Activated CD4-positive, alpha-beta T cell treated with anti-CD3 and anti-CD28 coated beads for 24 hours (primary cell): ENCODE data around the gene DPF3.

Experiments
- DNase-seq, 2 donors: peaks; one replicate each; pipeline ENCODE4 v3.0.0-alpha.2; 2020; ENCODE audit warnings: low read depth in 2 of 2

DPF3 gene

DNA sequence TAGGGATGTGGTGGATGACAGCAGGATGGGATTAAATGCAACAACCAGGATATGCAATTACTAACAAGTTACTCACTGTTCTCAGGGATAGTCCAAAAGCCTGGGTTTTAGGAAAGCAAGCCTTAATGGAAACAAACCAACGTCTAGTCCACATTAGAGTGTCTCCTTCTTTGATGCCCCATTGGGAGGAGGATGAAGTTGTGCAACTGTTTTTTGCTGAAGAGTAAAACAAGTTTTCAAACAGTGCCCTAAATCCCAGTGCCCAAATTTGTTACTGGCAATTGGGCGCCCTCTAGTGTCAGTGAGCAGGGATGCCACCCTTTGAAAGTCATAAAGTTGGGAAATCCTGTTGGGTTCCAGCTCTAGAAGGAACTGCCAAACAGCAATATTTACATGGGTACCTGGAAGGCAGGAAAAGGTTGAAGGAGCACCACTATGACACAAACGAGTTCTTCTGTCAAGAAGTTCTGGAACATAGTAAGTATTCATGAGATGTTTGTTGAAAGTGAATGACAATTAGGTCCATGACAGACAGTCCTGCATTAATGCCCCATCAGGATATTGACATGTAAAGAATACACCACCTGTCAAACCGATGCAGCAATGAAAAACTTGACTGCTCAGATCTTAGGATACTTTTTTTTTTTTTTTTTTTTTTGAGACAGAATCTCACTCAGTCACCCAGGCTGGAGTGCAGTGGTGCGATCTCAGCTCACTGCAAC lies 11.1 kb upstream of the DPF3 start:
- DNase-seq = peak; percentile 26 to 48

DNA sequence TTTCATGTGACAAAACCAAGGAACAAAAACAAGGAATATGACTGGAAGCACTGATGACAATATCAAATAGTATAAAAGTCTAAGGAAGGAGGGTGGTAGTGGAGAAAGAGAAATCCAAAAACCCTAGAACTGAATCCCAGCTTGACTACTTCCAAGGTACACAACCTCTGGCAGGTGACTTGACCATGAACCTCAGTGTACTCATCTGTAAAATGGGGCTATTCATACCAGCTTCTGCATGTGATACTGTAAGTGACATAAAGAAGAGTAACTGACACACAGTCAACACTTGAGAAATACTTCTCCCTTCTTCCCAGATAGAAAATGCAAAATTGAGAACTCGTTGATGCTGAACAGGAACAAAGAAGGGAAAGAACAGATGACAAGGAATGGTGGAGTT lies 10.3 kb upstream of the DPF3 start:
- no peak for DNase-seq

DNA sequence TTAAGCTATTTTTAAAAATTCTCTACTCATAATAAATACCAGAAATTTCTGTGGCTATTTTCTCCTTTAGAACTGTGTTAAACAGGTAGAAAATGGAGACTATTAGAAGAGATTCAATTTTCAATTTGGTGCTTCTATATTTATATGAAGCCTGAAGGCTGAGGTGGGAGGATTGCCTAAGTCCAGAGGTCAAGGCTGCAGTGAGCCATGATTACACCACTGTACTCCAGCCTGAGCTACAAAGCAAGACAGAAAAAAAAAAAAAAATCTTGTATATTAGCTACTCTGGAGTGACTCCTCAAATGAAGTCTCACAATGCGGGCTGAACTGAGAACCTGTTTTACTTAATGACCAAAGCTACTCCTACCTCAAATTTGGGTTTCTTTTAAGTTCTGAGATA lies 9.8 kb upstream of the DPF3 start:
- DNase-seq = no peak

DNA sequence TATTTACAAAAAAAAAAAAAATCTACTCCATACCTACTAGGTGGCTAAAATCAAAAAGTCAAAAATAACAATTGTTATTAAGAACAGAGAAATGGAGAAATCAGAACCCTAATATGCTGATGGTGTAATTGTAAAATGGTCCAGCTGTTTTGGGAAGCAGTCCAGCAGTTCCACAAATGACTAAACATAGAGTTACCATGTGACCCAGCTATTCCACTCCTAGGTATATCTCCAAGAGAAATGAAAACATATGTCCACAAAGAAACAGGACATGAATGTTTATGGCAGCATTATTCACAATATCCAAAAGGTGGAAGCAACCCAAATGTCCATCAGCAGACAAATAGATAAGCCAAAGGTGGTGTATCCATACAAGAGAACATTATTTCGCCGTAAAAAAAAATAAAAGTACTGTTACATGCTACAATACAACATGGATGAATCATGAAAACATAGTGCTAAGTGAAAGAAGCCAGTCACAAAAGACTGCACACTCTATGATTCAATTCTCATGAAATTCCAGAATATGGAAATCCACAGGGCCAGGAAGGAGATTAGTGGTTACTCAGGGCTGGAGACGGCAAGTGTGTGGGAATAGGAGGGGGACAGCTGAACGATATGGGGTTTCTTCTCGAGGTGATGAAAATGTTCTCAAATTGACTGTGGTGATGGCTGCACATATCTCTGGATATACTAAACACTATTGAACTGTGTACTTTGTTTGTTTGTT lies 9.1 kb upstream of the DPF3 start:
- no peak for DNase-seq

DNA sequence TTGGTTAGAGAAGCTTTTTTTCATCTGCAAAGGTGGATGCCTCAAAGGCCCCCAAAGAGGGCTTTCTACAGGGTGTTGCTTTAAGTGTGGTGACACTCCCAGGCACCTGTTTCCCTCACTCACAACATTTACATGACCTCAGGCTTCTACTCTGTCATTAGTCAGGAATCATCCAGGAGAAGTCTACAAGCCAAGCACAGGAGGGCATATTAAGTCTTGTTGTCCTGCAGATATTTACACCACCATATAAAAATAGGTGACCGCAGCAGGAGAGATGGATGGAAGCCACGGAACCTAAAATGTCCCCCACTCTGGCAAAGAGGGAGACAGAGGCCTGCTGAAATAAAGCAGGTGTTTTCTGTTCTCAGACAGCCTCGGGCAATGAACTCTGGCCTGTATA lies 7.5 kb upstream of the DPF3 start:
- no peak for DNase-seq

DNA sequence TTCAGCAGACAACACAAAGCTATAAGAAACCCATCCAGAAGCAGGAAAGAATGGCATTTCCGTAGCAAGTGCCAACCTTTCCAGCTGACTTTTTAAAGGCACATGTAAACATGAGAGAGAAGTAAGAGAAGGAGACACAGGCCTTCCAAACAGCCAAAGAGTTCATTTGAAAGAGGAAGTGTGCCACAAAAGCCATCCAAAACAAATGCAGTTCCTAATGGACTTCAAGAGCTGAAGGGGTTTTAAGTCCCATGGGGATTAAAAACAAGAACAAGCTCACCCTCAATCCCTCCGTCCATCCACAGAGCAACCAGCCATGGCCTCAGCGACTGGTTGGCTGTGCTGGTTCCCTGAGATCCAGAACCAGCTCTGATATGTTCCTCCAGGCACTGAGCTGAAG lies 4.5 kb upstream of the DPF3 start:
- DNase-seq = no peak

DNA sequence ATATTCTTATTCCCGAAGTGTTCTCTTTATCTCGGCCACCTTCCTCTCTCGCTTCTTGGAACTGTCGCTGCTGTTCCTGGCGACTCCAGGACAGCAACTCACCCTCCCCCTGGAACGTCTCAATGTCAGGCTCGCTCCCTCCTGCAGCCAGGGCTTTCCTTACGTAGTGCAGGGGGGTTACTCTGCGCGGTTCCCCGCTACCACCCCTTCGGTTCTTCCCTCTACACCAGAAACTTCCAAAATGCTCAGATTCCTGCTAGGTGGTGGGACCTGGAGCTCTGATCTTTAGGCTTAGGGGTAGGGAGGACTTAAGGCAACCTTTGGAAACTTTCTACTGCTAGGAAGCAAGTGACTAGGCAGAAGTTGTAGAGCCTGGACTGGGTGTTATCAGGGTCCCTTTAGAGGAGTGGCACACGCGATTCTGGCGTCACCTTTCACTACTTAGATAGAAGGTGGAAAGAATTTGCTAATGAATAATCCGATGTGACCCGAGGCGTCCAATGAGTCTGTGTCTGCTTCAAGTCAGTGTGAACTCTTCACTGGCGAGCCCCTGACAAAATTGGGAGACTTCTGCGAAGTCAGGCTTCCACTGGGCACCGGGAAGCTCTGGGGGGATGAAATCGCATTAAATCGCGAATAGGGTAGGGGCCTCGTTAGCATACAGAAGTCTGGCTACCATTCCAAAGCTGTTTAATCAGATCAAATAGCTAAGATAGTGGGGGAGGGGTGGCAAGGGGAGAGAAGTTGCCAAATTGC lies 900 bp upstream of the DPF3 start:
- no peak for DNase-seq

DNA sequence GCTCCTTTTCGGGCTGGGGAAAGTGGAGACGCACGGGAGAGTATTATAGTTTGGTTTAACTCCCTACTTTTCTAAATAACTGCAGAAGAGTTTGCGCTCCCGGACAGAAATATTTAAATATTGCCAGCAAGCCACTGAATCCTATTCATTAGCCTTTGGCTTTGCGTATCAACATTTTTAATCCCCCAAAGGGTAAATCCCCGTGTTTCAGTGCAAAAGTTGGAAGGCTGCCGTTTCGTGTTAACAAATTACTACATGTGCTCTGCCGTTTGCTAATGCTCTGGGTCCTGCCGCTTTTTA lies 372 bp upstream of the DPF3 start:
- no peak for DNase-seq

DNA sequence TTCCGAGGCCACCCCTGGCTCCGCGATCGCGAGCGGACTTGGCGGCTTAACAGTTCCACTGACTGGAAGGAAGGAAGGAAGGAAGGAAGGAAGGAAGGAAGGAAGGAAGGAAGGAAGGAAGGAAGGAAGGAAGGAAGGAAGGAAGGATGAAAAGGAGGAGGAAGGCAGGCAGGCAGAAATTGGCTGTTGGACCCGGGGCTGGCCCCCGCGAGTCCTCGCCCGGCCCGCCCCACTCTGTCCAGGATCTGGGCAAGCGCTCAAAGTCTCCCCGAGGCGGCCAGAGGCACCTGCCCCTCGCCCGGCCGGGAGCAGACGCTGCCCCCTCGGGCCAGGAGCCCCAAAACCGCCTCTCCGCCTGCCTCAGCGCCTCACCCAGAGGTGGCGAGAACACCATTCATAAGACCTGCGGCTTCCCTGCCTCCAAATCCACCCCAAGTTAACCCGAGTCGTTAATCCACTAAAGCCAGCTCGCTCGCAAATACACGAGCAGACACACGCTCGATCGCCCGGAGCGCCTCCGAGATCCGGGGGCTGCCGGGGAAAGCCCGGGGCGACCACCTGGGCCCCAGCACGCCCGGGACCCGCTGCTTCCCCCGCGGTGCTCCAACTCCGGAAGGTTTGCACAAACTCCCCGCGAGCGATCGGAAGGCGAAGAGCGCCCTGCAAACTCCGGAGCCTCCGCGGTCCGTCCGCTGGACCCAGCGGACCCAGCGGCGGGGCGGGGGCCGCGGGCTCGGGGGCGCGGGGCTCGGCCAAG lies 844 bp downstream of the DPF3 start:
- no peak for DNase-seq

DNA sequence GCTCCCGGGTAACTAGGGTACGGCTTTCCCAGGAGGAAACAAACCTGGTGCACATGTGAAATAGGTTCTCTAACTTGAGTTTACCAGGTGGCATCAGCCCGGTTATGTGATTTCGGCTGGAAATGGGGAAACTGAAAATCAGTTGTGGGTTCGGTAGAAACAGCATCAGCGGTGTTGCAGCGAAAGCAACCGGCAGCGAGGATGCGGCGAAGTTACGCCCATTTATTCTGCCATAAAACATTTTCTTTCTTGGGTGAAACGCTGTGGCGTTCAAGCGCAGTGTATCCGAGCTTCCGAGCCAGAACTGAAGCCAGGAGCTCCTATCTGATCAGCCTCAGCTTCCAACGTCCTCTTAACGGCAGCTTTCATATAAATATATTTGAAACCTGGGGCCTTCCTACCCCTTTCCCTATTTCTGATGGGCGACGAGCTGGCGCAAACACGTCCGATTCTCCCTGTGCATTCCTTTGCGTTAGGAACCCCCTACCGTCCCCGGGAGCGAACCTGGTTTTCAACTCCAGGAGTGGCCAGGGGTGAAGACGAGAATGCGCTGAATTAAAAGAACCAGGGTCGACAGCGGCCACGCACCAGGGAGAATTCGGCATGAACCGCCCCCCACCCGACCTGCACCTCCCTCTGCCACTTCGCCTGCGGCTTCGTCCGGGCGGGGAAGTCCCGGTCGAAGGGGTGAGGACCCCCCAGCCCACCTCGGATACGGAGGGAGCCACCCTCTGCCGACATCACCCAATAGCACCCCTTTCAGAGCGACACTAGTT lies 1.6 kb downstream of the DPF3 start:
- DNase-seq = no peak

DNA sequence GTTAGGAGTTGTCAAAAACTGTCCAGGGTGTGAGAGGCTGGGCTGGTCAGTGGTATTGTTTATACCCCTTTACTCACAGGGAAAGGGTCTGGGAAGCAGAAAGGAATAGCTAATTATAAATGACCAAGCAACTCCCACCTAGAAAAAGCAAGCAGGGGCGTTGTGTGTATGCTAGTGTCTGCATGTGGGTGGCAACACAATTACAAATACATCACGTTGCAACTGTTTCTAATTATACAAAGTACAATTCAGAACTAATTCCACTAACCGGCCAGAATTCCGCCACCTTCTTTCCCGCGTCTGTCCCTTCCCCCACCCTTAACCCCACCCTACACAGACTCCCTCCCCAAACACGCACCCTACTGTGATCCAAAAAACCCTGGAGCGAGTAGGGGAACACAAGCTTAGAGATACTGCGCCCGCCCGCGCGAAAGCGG lies 2.2 kb downstream of the DPF3 start:
- DNase-seq = no peak

DNA sequence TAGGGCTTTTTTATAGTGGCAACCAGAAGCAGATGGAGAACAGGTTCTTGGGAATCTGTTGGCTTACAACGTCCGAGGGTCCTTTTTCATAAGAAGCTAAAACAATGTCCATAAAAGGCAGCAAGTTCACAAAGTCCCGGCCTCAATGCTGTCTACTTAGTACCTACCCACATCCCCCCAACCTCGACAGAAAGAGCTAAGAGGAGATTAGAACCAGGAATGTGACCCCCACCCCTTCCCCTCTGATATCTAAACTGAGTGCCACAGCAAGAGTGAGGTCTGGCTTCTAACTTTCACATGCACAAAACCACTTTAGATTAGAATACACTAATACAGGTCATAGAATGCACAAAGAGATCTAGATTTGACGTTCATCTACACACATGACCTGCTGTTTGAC lies 4.5 kb downstream of the DPF3 start:
- DNase-seq = no peak

DNA sequence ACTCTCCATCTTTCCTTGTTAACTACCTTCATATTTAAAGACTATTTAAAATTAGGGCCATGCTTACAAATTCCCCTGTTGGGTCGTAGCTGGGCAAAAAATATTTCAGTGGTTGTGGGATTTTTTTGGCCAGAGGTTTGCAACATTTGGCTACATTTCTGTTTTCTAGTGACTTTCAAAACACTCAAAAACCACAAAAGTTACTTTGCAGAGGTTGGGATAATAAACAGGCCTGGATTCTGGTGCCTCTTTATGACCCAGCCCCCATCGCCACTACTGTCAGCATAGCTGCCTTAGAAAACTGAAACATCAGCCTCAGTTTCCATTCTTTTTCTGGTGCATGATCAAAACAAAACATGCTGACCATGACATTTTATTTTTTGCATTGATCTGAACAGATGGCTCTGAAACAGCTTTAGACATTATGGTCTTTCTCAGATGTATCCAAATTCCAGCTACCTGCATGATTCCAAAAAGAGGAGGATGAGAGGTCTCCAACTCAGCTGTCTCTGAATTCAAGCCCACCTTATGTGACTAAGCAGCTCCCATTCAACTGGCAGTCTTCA lies 5.2 kb downstream of the DPF3 start:
- no peak for DNase-seq

DNA sequence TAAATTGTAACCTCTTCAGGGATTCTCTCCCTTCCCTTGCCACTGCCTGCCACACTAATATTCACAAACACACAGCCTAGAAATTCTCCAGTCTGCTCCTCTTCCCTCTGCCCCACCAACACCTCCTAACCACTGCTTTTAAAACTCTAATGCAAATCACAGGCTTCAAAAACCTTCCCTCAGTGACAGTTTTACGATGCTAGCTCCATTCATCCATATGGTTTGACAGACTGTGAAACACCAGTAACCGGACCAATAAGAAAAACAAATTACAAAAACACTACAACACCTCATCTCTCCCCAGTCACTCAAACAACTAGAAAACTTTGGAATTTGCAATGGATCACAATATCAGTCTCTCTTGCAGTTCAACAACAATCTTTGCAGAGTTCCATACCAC lies 5.7 kb downstream of the DPF3 start:
- DNase-seq = no peak

DNA sequence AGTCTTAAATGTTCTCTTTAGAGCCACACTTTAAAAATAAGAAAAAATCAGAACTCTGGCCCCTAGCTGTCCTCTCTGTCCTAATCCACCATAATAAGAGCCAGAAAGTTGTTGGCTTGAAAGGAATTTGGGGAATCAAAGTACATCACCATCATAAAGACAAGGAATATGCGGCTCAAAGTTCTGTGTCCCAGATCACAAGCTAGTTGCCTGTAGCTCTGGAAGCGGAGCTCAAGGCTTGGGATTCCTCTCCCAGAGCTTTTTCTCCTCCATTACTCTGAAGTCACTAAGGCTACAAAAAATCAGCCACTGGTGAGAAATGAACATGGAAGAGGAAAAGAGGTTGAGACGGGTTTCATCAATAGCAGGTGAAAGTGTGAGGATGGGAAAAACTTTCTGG lies 6.4 kb downstream of the DPF3 start:
- DNase-seq = no peak

DNA sequence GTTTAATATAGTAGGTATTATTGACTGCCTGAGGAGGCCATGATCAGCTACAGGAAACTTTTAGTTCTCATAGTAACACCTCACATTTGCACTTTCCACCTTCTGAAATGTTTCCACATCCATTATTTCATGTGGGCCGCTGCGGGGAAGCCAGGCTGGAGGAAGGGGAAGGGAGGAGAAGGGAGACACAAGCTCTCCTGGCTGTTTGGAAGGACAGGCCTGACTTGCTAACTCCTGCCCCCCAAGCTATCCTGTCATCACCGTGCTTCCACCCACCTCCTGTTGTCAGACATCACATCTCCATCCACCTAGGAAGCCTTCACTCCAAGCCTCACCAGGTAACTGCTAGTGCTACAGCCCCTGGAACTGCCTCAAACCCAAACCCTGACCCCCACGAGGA lies 9.5 kb downstream of the DPF3 start:
- no peak for DNase-seq

DNA sequence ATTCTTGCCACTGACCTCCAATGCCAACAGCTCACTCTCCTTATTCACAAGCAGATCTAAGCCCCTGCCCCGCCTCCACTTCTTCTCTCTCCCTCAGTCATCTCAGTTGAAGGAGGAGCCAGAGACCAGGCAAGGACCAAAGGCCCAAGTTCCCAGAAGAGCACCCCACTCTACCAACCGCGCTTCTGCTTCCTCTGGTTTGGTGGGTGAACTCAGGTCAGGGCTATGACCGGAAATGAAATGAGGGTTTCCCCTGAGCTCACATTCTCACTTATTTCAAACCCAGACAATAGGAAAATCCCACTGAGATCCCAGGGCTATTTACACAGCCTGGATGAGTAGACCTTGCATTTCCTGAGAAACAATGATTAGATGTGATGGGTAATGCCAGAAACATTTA lies 9.9 kb downstream of the DPF3 start:
- DNase-seq = no peak

DNA sequence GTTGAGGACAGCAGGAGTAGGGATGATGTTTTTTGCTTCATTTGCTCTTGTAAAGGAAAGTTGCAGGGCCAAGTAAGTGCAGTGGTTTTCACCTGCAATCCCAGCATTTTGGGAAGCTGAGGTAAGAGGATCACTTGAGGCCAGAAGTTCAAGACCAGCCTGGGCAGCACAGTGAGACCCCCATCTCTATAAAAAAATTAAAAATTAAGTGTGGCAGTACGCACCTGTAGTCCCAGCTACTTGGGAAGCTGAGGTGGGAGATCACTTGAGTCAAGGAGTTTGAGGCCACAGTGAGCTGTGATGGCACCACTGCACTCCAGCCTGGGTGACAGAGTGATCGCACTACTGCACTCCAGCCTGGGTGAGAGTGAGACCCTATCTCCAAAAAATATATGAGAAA lies 10.8 kb downstream of the DPF3 start:
- DNase-seq = no peak

DNA sequence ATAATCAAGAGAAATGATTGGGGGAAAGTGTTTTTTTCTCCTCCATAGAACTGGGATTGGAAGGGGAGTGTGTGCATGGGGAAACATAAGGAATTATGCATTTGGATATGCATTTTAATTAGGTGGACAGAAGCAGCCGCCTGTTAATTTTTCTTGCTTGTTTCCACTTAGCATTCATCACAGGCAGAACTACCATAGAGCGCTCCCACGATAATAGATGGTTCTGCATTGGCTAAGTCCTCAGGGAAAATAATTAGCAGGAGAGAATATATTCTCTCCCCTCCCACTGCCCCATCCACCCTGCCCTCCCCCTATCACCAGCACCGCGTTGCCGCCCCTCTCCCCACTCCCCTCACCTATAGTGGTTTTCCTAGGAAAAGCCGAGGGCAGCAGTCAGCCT lies 11.4 kb downstream of the DPF3 start:
- DNase-seq = no peak

DNA sequence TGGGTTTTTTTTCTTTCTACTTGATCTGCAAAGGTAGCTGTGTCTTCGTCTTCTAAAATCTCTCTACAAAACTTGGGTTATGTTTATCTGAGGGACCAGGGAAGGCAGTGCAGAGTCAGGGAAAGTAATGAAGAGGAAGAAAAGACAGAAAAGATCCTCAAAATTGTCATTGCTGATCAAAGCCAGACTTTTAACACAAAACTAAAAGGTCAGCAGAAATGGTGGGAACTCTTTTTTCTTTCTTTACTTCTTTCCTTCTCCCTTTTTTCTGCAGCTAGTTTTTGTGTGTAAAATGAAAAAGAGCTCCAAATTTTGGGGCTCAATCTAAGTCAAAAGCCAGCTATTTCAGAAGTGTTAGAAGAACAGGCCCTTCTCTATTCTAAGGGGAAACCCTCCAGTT lies 11.9 kb downstream of the DPF3 start:
- DNase-seq = no peak

DNA sequence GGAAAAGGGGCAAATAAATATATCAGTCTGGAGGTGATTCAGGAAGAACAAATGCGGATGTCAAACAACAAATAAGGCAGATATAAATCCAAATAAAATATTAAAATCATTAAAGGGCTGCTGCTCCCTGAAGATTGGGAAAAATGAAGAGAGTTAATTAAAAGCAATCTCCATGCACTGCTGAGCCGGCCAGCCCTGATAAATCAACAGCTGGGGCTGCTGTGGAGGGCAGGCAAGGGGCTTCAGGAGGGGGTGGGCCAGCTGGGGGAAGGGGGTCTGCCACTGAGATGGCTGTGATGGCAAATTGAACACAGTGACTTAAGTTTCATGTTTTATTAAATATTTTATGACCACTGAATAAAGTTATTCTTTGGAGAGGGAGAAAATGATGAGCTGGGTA lies 12.4 kb downstream of the DPF3 start:
- no peak for DNase-seq
